GM23338 (cell line): ENCODE results near the gene ATXN7L3.

Experiments used
- EZH2 ChIP-seq: fragments of 200-600 bp; sonication (generic); IDR thresholded peaks from one replicate; pipeline ENCODE4 v1.8.0; 2017; ENCODE audit warnings: antibody characterized with exemption, mild to moderate bottlenecking, low read depth; ENCODE audit not compliant: unreplicated experiment
- EZH2phosphoT487 ChIP-seq: fragments of 200-600 bp; sonication (generic); IDR thresholded peaks from one replicate; pipeline ENCODE4 v1.8.1; 2018; ENCODE audit warnings: antibody characterized with exemption; ENCODE audit not compliant: unreplicated experiment
- JUNB ChIP-seq: IDR thresholded peaks from one replicate; pipeline ENCODE4 v1.6.1; 2016; ENCODE audit warnings: antibody characterized with exemption; ENCODE audit not compliant: unreplicated experiment
- POLR2AphosphoS5 ChIP-seq: IDR thresholded peaks from 2 replicates; pipeline ENCODE4 v1.6.1; 2016; ENCODE audit warnings: antibody characterized with exemption, low read depth
- TF ChIP-seq, protein P1 (sequence below), 2 experiments: fragments of 200-600 bp in 1 of 2; sonication (generic) in 1 of 2; conservative IDR thresholded peaks; 2 replicates each; pipeline versions ENCODE4 v1.5.1 to v1.6.1; 2016 to 2017; ENCODE audit warnings: antibody characterized with exemption in 2 of 2, low read depth in 2 of 2, mild to moderate bottlenecking in 2 of 2, moderate library complexity in 1 of 2
- TF ChIP-seq, protein P2 (sequence below): IDR thresholded peaks from one replicate; pipeline ENCODE4 v1.6.1; 2018; ENCODE audit warnings: antibody characterized with exemption; ENCODE audit not compliant: unreplicated experiment

DNA sequence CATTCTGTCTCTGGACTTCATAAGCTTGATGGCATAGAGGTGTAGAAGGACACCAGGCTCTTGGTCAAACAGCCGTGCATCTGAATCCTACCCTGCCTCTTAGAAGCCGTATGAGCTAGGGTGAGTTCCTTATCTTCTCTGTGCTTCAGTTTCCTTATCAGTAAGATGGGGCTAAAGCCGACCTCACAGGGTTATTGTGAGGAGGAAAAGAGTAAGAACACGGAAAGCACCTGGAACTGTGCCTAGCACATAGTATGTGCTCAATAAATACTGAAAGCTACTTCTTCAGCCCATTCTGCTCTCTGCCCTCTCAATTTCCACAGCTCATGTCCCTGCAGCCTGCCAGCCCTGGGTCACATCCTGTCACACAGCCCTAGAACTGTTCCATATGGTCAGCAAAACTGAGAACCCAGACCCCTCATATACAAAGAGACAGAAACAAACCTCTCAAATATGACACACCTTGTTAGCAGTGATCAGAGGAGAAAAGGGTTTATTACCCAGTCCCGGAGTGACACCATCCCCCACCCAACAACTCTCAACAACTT, 36.8 kb upstream of the ATXN7L3 start:
- TF ChIP-seq, protein P1, sequence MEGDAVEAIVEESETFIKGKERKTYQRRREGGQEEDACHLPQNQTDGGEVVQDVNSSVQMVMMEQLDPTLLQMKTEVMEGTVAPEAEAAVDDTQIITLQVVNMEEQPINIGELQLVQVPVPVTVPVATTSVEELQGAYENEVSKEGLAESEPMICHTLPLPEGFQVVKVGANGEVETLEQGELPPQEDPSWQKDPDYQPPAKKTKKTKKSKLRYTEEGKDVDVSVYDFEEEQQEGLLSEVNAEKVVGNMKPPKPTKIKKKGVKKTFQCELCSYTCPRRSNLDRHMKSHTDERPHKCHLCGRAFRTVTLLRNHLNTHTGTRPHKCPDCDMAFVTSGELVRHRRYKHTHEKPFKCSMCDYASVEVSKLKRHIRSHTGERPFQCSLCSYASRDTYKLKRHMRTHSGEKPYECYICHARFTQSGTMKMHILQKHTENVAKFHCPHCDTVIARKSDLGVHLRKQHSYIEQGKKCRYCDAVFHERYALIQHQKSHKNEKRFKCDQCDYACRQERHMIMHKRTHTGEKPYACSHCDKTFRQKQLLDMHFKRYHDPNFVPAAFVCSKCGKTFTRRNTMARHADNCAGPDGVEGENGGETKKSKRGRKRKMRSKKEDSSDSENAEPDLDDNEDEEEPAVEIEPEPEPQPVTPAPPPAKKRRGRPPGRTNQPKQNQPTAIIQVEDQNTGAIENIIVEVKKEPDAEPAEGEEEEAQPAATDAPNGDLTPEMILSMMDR (conservative IDR thresholded peaks at IDR 0.05; ENCODE audit: low read depth in 2 of 2) = no peak
- TF ChIP-seq EZH2phosphoT487 (no peak), JUNB (no peak), EZH2 (no peak), POLR2AphosphoS5 (no peak)
- TF ChIP-seq, protein P2, sequence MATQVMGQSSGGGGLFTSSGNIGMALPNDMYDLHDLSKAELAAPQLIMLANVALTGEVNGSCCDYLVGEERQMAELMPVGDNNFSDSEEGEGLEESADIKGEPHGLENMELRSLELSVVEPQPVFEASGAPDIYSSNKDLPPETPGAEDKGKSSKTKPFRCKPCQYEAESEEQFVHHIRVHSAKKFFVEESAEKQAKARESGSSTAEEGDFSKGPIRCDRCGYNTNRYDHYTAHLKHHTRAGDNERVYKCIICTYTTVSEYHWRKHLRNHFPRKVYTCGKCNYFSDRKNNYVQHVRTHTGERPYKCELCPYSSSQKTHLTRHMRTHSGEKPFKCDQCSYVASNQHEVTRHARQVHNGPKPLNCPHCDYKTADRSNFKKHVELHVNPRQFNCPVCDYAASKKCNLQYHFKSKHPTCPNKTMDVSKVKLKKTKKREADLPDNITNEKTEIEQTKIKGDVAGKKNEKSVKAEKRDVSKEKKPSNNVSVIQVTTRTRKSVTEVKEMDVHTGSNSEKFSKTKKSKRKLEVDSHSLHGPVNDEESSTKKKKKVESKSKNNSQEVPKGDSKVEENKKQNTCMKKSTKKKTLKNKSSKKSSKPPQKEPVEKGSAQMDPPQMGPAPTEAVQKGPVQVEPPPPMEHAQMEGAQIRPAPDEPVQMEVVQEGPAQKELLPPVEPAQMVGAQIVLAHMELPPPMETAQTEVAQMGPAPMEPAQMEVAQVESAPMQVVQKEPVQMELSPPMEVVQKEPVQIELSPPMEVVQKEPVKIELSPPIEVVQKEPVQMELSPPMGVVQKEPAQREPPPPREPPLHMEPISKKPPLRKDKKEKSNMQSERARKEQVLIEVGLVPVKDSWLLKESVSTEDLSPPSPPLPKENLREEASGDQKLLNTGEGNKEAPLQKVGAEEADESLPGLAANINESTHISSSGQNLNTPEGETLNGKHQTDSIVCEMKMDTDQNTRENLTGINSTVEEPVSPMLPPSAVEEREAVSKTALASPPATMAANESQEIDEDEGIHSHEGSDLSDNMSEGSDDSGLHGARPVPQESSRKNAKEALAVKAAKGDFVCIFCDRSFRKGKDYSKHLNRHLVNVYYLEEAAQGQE = no peak
